Breast epithelium (tissue), 4 donors: Measurements from ENCODE around the gene DMD. TPM values are rescaled to one million over a fixed set of nuclear protein-coding genes. Genes with fewer than 3 reads are reported as not detected.

Experiments used
- DNase-seq, 2 donors: peaks; one replicate each; pipeline ENCODE4 v3.0.0-alpha.2; 2019; ENCODE audit warnings: low spot score in 2 of 2
- H3K27ac ChIP-seq, 2 donors: fragments of 200-600 bp; sonication (generic) in 1 of 2; one replicate each; pipeline ENCODE4 v1.5.1; 2016 to 2019; ENCODE audit warnings: mild to moderate bottlenecking in 1 of 2
- H3K27me3 ChIP-seq, 2 donors: fragments of 200-600 bp; sonication (generic) in 1 of 2; one replicate each; pipeline versions ENCODE4 v1.5.1 to v1.6.0; 2017 to 2019; ENCODE audit warnings: control low read depth in 1 of 2, mild to moderate bottlenecking in 1 of 2
- H3K36me3 ChIP-seq: fragments of 200-600 bp; one replicate; pipeline ENCODE4 v1.5.1; 2019
- H3K4me1 ChIP-seq, 2 donors: fragments of 200-600 bp; sonication (generic); one replicate each; pipeline ENCODE4 v1.5.1; 2016 to 2019; ENCODE audit warnings: control low read depth in 1 of 2
- H3K4me3 ChIP-seq, 3 donors: fragments of 200-600 bp; sonication (generic); 1 replicate in 2 of 3; 2 replicates in 1 of 3; pipeline ENCODE4 v1.5.1; 2016 to 2019; ENCODE audit warnings: mild to moderate bottlenecking in 3 of 3, moderate library complexity in 2 of 3
- H3K9me3 ChIP-seq, 2 donors: fragments of 200-600 bp; sonication (generic) in 1 of 2; one replicate each; pipeline ENCODE4 v1.5.1; 2016 to 2019; ENCODE audit warnings: control low read depth in 1 of 2
- CTCF ChIP-seq, 3 donors: fragments of 450-650 bp; IDR thresholded peaks; one replicate each; pipeline ENCODE4 v1.5.1; 2016 to 2017; ENCODE audit warnings: antibody characterized with exemption in 3 of 3, mild to moderate bottlenecking in 3 of 3, moderate library complexity in 3 of 3
- POLR2A ChIP-seq: fragments of 450-650 bp; IDR thresholded peaks from one replicate; pipeline ENCODE4 v1.6.1; 2016; ENCODE audit warnings: antibody characterized with exemption, mild to moderate bottlenecking, moderate library complexity
- POLR2AphosphoS5 ChIP-seq, 3 donors: sonication (generic); formaldehyde crosslinking; IDR thresholded peaks; one replicate each; pipeline ENCODE4 v1.6.1; 2017; ENCODE audit warnings: antibody characterized with exemption in 3 of 3
- intact Hi-C: fragments of 100-400 bp; cut with DNase I; formaldehyde crosslinking; loops from one replicate; pipeline ENCODE4 v1.15.1; 2023; ENCODE audit warnings: low total_unique reads
- total RNA-seq, 3 donors: library from RNA; depleted of rRNA; stranded (reverse); fragments of >200 nt; gene quantifications; one replicate each; pipeline ENCODE4 v1.1.0, GENCODE V29; 2016

DMD gene
- total RNA-seq, 3 donors from 2014 or later, result 57.0 to 135 (median 65.2) TPM

GRCh38 chrX:33160273-33160672, 51.1 kb downstream of the DMD start:
- H3K27ac ChIP-seq, result no peak overlapping the region
- no peak overlapping the region for H3K4me3 ChIP-seq
- no peaks in the 10 kb centered on the region for H3K9me3 ChIP-seq
- H3K27me3 ChIP-seq, result no peaks in the 10 kb centered on the region
- no peak for DNase-seq
- H3K36me3 ChIP-seq, result no peaks in the 10 kb centered on the region
- TF ChIP-seq POLR2AphosphoS5 (IDR thresholded peaks at IDR 0.05) (no peak), CTCF (IDR thresholded peaks at IDR 0.05) (no peak), POLR2A (no peak)
- intact Hi-C loops, result no loop called here
- H3K4me1 ChIP-seq, result no peaks in the 10 kb centered on the region

GRCh38 chrX:33156152-33156726, 55.1 kb downstream of the DMD start:
- Histone ChIP-seq H3K9me3 (no peaks in the 10 kb centered on the region), H3K4me1 (no peaks in the 10 kb centered on the region), H3K27ac (no peak overlapping the region), H3K36me3 (no peaks in the 10 kb centered on the region), H3K4me3 (no peak overlapping the region), H3K27me3 (no peaks in the 10 kb centered on the region)
- TF ChIP-seq POLR2AphosphoS5 (IDR thresholded peaks at IDR 0.05) (no peak), POLR2A (no peak), CTCF (IDR thresholded peaks at IDR 0.05) (no peak)
- intact Hi-C loops, result no loop called here
- no peak for DNase-seq

- Histone ChIP-seq H3K9me3 (no peaks in the 10 kb centered on the region), H3K27ac (no peak overlapping the region), H3K4me3 (no peak overlapping the region), H3K4me1 (no peaks in the 10 kb centered on the region), H3K27me3 (no peaks in the 10 kb centered on the region), H3K36me3 (no peaks in the 10 kb centered on the region)
- intact Hi-C loops, result no loop called here
- no peak for DNase-seq
- TF ChIP-seq POLR2A (no peak), CTCF (IDR thresholded peaks at IDR 0.05) (no peak), POLR2AphosphoS5 (IDR thresholded peaks at IDR 0.05) (no peak)
These were observed 61.8 kb downstream of the DMD start for GRCh38 chrX:33149580-33149979.

- H3K4me3 ChIP-seq, result no peak overlapping the region
These were observed 62.3 kb downstream of the DMD start for GRCh38 chrX:33149085-33149484.

GRCh38 chrX:33142331-33142730, 69.0 kb downstream of the DMD start:
- H3K36me3 ChIP-seq, result no peaks in the 10 kb centered on the region
- intact Hi-C loops, result no loop called here
- TF ChIP-seq CTCF (IDR thresholded peaks at IDR 0.05) (no peak), POLR2A (no peak)
- no peaks in the 10 kb centered on the region for H3K9me3 ChIP-seq
- peaks cover 0 to 14% of the 10 kb centered on the region in 2 donors for H3K27me3 ChIP-seq
- no peaks in the 10 kb centered on the region for H3K4me1 ChIP-seq
- DNase-seq, result no peak
- no peak overlapping the region for H3K4me3 ChIP-seq
- no peak overlapping the region for H3K27ac ChIP-seq

More at GRCh38 chrX:33149085-33149484, 62.3 kb downstream of the DMD start:
- intact Hi-C loops, result no loop called here
- Histone ChIP-seq H3K27me3 (no peaks in the 10 kb centered on the region), H3K9me3 (no peaks in the 10 kb centered on the region), H3K36me3 (no peaks in the 10 kb centered on the region), H3K4me1 (no peaks in the 10 kb centered on the region), H3K27ac (no peak overlapping the region)
- DNase-seq, result no peak
- TF ChIP-seq POLR2A, result no peak
- TF ChIP-seq POLR2AphosphoS5 (IDR thresholded peaks at IDR 0.05), result no peak
- no peak for TF ChIP-seq CTCF (IDR thresholded peaks at IDR 0.05)
